Caco-2 (cell line): ENCODE data around the gene GRAMD1A. TPM values are rescaled to one million over a fixed set of nuclear protein-coding genes. Genes with fewer than 3 reads are reported as not detected.

Experiments used
- BruUV-seq: library from RNA; stranded (reverse); fragments of 400-500 nt; replicated peaks from 2 replicates; lab custom pipeline; 2021; lab: Mats Ljungman, UMichigan
- CTCF ChIA-PET: fragments of 300-600 bp; sonication (Branson Sonifier 250); formaldehyde crosslinking; loops from one replicate; lab custom pipeline; 2022; ENCODE audit warnings: antibody characterized with exemption; lab: Charles Lee
- POLR2A ChIA-PET: fragments of 300-600 bp; sonication (Branson Sonifier 250); formaldehyde crosslinking; loops from one replicate; lab custom pipeline; 2022; ENCODE audit warnings: antibody characterized with exemption; lab: Charles Lee
- DNase-seq, 2 experiments: peaks; one replicate each; pipeline versions ENCODE4 v3.0.0 to v3.0.0-alpha.2; 2020 to 2022
- H3K27me3 ChIP-seq: replicated peaks from 2 replicates; pipeline ENCODE4 v1.6.0; 2011; ENCODE audit warnings: low read length; ENCODE audit not compliant: control insufficient read depth, insufficient read depth
- H3K36me3 ChIP-seq: 2 replicates; pipeline ENCODE4 v1.5.1; 2011; ENCODE audit warnings: low read length; ENCODE audit not compliant: control insufficient read depth, insufficient read depth
- H3K4me1 ChIP-seq: fragments of 250-450 bp; sonication (Bioruptor Pico); 2 replicates; pipeline ENCODE4 v1.5.1; 2020; ENCODE audit warnings: mild to moderate bottlenecking
- H3K4me3 ChIP-seq: 2 replicates; pipeline ENCODE4 v1.5.1; 2011; ENCODE audit warnings: low read depth, mild to moderate bottlenecking, control low read depth, low read length
- H3K9me3 ChIP-seq: fragments of 250-450 bp; sonication (Bioruptor Pico); 2 replicates; pipeline ENCODE4 v1.5.1; 2020; ENCODE audit warnings: mild to moderate bottlenecking, moderate library complexity
- H3K27ac Mint-ChIP-seq: one replicate; pipeline ENCODE4 v1.8.0; 2022; ENCODE audit warnings: mixed read lengths; ENCODE audit not compliant: unreplicated experiment
- H3K27me3 Mint-ChIP-seq: one replicate; pipeline ENCODE4 v1.8.0; 2022; ENCODE audit warnings: mixed read lengths; ENCODE audit not compliant: insufficient read depth, unreplicated experiment
- H3K36me3 Mint-ChIP-seq: one replicate; pipeline ENCODE4 v1.8.0; 2022; ENCODE audit warnings: mild to moderate bottlenecking, mixed read lengths; ENCODE audit not compliant: insufficient read depth, unreplicated experiment
- H3K4me1 Mint-ChIP-seq: one replicate; pipeline ENCODE4 v1.8.0; 2022; ENCODE audit warnings: low read depth, mixed read lengths; ENCODE audit not compliant: unreplicated experiment
- H3K4me3 Mint-ChIP-seq: one replicate; pipeline ENCODE4 v1.8.0; 2022; ENCODE audit warnings: mild to moderate bottlenecking, moderate library complexity, mixed read lengths; ENCODE audit not compliant: unreplicated experiment
- H3K9me3 Mint-ChIP-seq: one replicate; pipeline ENCODE4 v1.8.0; 2022; ENCODE audit warnings: mixed read lengths; ENCODE audit not compliant: unreplicated experiment
- intact Hi-C: fragments of 100-400 bp; cut with micrococcal nuclease; formaldehyde crosslinking; loops from one replicate; pipeline ENCODE4 v1.10.0; 2022; ENCODE audit not compliant: unreplicated experiment
- total RNA-seq: library from RNA; stranded (reverse); gene quantifications from 2 replicates; pipeline ENCODE4 v1.2.3, GENCODE V29; 2022
- TF ChIP-seq, protein P1 (sequence below), 2 experiments: fragments of 200-600 bp in 1 of 2; IDR thresholded peaks; 1 replicate in 1 of 2; 2 replicates in 1 of 2; pipeline versions ENCODE4 v1.5.1 to v1.8.0; 2011 to 2022; ENCODE audit warnings: antibody characterized with exemption in 1 of 2, control low read depth in 1 of 2, inconsistent platforms in 1 of 2, low read depth in 1 of 2, low read length in 1 of 2, mild to moderate bottlenecking in 1 of 2, moderate library complexity in 1 of 2; ENCODE audit not compliant: insufficient read depth in 1 of 2, severe bottlenecking in 1 of 2, unreplicated experiment in 1 of 2

GRAMD1A gene
- total RNA-seq, 1 experiment from 2014 or later, result 110 TPM

DNA sequence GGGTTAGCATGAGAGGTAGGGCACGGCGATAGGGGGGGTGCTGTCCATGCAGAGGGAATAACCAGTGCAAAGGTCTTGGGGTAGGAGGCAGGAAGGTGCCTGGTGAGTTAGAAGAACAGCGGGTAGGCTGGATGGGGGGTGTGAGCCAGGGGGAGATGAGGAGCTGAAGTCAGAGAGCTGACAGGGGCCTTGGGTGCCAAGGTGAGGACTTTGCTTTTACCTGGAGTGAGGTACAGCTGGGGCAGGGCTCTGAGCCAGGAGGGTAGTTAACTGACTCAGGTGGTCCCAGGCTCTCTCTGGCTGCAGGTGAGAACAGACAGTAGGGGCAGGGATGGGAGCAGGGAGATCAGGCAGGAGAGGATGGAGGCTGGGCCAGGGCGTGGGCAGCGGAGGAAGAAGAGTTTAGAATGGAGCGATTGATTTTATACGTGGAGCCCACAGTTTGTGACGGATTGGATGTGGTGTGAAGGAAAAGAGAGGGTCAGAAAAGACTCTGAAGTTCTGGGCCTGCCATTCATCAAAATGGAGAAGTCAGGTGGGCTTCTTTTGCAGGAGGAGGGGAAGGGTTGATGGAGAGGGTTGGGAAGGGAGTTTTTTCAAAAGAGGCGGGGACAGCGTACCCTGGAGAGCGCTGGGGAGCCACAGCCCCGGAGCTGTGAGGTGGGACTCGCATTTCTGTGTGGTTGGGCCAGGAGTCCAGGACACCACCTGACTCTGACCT lies 1.2 kb upstream of the GRAMD1A start:
- DNase-seq, result no peak
- peaks cover 46% of the 10 kb centered on the region for H3K4me1 Mint-ChIP-seq
- H3K27ac Mint-ChIP-seq, result peak overlapping the region; percentile 93
- no peaks in the 10 kb centered on the region for H3K9me3 Mint-ChIP-seq
- H3K27me3 Mint-ChIP-seq, result no peaks in the 10 kb centered on the region
- H3K4me3 Mint-ChIP-seq, result peak overlapping the region; percentile 99
- H3K36me3 ChIP-seq, result peaks cover 2% of the 10 kb centered on the region; the same call in 1 of the 2 replicates
- TF ChIP-seq, protein P1, sequence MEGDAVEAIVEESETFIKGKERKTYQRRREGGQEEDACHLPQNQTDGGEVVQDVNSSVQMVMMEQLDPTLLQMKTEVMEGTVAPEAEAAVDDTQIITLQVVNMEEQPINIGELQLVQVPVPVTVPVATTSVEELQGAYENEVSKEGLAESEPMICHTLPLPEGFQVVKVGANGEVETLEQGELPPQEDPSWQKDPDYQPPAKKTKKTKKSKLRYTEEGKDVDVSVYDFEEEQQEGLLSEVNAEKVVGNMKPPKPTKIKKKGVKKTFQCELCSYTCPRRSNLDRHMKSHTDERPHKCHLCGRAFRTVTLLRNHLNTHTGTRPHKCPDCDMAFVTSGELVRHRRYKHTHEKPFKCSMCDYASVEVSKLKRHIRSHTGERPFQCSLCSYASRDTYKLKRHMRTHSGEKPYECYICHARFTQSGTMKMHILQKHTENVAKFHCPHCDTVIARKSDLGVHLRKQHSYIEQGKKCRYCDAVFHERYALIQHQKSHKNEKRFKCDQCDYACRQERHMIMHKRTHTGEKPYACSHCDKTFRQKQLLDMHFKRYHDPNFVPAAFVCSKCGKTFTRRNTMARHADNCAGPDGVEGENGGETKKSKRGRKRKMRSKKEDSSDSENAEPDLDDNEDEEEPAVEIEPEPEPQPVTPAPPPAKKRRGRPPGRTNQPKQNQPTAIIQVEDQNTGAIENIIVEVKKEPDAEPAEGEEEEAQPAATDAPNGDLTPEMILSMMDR (IDR thresholded peaks at IDR 0.05; ENCODE audit: insufficient read depth in 1 of 2, low read depth in 1 of 2, low read length in 1 of 2, severe bottlenecking in 1 of 2, unreplicated experiment in 1 of 2), result no peak
- H3K4me1 ChIP-seq, result peaks cover 52% of the 10 kb centered on the region
- CTCF ChIA-PET, result no interaction called here
- H3K4me3 ChIP-seq, result peak overlapping the region; percentile 90
- H3K36me3 Mint-ChIP-seq, result peaks cover 20% of the 10 kb centered on the region
- H3K27me3 ChIP-seq, result no peaks in the 10 kb centered on the region
- POLR2A ChIA-PET, result interaction anchor here (0.6 to 0.7 kb wide), 2 partner anchors 9 to 1626 kb away, joined by 3 to 10 read pairs; no protein-coding TSS in a partner anchor
- no peaks in the 10 kb centered on the region for H3K9me3 ChIP-seq
- intact Hi-C loops, result loop anchor here (1.0 kb wide), 1 partner anchor 26 kb away; no protein-coding TSS in a partner anchor
- no TSS peak for BruUV-seq

DNA sequence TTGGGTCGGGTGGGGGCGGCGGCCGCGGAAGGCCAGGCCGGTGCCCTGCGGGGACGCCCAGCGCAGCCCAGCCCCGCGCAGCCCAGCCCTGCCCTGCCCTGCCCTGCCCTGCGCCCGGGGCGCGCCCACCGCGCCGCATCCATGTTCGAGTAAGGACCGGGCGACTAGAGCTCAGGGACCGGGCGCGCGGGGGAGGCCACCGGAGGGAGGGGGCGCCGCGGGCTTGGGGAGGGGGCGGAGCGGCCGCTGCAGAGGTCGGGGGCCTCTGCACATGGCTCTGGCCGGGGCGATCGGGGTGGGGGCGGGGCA lies 169 bp downstream of the GRAMD1A start:
- peak overlapping the region; percentile 90 for H3K4me3 ChIP-seq
- H3K9me3 ChIP-seq, result no peaks in the 10 kb centered on the region
- Mint-ChIP-seq H3K4me3 (peak overlapping the region; percentile 99), H3K4me1 (peaks cover 51% of the 10 kb centered on the region), H3K36me3 (peaks cover 23% of the 10 kb centered on the region), H3K9me3 (no peaks in the 10 kb centered on the region), H3K27me3 (no peaks in the 10 kb centered on the region), H3K27ac (peak overlapping the region; percentile 93)
- H3K4me1 ChIP-seq, result peaks cover 51% of the 10 kb centered on the region
- ChIA-PET POLR2A (interaction anchor here (0.6 kb wide), 2 partner anchors 18 to 232 kb away, joined by 3 to 10 read pairs; no protein-coding TSS in a partner anchor), CTCF (interaction anchor here (0.6 kb wide), 2 partner anchors 41 to 73 kb away, joined by 3 read pairs; partner anchors contain the start of genes HPN and ZNF30)
- intact Hi-C loops, result no loop called here
- no peak for DNase-seq
- H3K36me3 ChIP-seq, result peaks cover 3% of the 10 kb centered on the region; the same call in 1 of the 2 replicates
- TF ChIP-seq, protein P1 (IDR thresholded peaks at IDR 0.05; ENCODE audit: insufficient read depth in 1 of 2, low read depth in 1 of 2, low read length in 1 of 2, severe bottlenecking in 1 of 2, unreplicated experiment in 1 of 2), result no peak
- no TSS peak for BruUV-seq
- H3K27me3 ChIP-seq, result no peaks in the 10 kb centered on the region

DNA sequence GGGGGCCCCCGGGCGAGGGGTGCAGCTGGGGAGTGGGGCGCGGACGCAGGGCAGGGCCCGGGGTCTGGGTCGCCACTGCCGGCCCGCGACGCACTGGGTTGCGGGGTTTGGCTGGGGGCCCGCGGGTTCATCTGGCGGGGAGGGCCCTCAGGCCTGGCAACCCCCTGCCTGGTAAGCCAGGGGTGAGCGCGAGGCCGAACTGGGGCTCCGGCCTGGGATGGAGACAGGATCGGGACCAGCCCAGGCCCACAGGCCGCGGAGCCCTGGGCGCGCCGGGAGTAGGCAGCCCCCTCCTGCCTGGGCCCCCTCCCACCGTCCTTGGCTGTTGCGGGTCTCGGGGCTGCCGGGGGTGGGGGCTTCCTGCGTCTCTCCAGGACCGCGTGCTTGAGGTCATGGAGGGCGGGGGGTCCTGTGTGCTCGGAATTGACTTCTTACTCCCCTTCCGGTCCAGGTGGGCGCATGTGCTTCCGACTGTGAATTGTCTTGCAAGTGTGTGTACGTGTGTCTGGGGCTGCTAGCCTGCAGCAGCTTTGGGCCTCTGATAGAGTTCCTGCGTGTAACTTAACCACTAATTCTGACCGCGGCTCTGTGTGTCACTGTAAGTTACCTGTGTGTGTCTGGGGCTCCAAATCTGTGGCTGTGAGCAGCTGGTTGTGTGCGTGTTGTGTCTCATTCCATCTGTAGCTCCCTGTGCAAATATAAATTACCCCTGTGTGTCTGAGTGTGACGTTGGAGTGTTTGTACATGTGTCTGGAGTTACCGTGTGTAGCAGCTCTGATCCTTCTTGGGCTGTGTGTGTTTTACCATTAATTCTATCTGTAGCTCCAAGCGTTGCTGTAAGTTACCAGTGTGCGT lies 751 bp downstream of the GRAMD1A start:
- POLR2A ChIA-PET, result interaction anchor here (0.8 kb wide), 1 partner anchor 324 kb away, joined by 3 read pairs; the partner anchor contains the start of genes SCGB2B2 and ZNF302
- H3K9me3 Mint-ChIP-seq, result no peaks in the 10 kb centered on the region
- Histone ChIP-seq H3K9me3 (no peaks in the 10 kb centered on the region), H3K4me3 (peak overlapping the region; percentile 90), H3K4me1 (peaks cover 51% of the 10 kb centered on the region), H3K27me3 (no peaks in the 10 kb centered on the region), H3K36me3 (peaks cover 3% of the 10 kb centered on the region; the same call in 1 of the 2 replicates)
- DNase-seq, result peak in 1 of 2 experiments; percentile 58
- TF ChIP-seq, protein P1 (IDR thresholded peaks at IDR 0.05; ENCODE audit: insufficient read depth in 1 of 2, low read depth in 1 of 2, low read length in 1 of 2, severe bottlenecking in 1 of 2, unreplicated experiment in 1 of 2), result no peak
- H3K27ac Mint-ChIP-seq, result peak overlapping the region; percentile 98
- H3K4me1 Mint-ChIP-seq, result peaks cover 57% of the 10 kb centered on the region
- H3K4me3 Mint-ChIP-seq, result peak overlapping the region; percentile 99
- intact Hi-C loops, result no loop called here
- CTCF ChIA-PET, result interaction anchor here (0.6 kb wide), 1 partner anchor 74 kb away, joined by 3 read pairs; the partner anchor contains the start of gene ZNF30
- peaks cover 28% of the 10 kb centered on the region for H3K36me3 Mint-ChIP-seq
- H3K27me3 Mint-ChIP-seq, result no peaks in the 10 kb centered on the region
- TSS peak; percentile 33 for BruUV-seq
